Inflammatory macrophage (primary cell): ENCODE measurements around the gene CCDC74A.
"Not testable (repeated sequence)": the region's sequence is repeated elsewhere in the genome, so short reads cannot be mapped to it uniquely, and the experiment has no call there.

ENCODE experiments used
- DNase-seq, 2 donors: peaks; one replicate each; pipeline ENCODE4 v3.0.0-alpha.2; 2020 to 2022

CCDC74A gene

DNA sequence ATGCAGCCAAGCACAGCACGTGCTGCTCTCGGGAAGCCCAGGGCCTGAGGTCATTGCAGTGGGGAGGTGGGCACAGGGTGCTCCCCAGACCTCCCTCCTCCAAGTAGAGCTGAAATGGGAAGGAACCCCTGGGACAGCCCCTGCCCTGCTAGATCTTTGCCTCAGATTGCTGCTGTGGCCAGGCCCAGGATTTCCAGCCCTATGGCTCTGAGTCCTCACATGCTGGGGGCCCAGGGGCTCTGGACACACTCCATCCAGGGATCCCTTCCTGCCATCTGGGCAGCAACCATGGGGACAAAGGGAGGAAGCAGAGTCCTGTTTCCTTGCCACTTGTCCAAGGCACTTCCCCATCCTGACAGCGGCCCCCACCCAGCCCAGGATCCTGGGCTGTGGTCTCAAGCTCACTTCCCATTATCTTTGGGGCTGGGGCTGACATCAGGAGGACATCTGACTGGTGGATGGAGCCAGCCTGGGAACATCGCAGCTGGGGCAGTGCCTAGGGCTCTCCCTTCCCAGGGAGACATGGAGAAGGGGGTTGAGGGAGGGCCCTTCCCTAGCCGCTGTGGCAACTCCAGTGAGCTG, 2.3 kb downstream of the CCDC74A start:
- not testable (repeated sequence) for DNase-seq

DNA sequence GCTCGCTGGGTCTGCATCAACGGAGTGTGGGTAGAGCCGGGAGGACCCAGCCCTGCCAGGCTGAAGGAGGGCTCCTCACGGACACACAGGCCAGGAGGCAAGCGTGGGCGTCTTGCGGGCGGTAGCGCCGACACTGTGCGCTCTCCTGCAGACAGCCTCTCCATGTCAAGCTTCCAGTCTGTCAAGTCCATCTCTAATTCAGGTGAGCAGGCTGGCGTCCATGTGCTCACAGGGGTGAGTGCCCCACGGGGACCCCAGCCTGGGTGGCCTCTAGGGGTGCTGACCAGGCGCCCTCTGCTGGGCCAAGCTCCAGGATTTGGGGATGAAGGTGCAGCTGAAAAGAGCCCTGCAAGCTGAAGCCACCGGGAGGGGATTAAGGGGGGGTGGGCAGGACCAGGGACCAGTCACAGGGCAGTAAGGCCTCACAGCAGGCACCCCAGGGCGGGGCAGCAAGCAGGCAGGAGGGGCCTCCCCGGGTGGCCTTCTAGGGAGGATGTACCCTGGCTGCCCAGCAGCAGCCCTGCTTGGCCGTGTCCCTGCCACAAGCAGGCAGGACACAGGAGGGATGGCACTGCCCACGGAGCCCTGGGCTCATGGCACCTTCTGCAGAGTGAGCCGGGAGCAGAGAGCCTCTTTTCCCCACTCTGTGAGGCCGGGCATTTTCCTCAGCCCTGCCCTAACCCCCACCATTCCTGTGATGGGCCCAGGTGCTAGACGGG, 3.1 kb downstream of the CCDC74A start:
- not testable (repeated sequence) for DNase-seq

DNA sequence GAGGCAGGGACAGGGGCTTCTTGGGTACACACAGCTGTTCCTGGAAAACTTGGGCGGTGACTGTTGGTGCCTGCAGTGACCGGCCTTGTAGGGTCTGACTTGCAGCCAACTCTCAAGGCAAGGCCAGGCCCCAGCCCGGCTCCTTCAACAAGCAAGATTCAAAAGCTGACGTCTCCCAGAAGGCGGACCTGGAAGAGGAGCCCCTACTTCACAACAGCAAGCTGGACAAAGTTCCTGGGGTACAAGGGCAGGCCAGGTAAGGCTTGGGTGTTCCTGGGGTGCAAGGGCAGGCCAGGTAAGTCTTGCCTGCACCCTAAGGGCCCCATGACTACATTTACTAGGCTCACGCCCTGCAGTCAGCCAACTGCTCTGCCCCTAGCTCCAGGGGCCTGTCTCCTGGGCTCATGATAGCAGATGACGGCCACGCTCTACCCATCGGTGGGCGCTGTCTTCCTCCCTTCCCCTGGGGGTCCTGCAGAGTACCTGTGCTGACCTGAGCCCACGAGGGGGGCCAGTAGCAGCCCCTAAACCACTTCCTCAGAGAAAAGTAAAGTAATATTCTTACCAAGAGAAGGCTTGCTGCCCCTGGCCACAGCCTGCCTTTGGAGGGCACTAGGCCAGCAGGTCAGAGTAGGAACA, 4.0 kb downstream of the CCDC74A start:
- DNase-seq = not testable (repeated sequence)

- not testable (repeated sequence) for DNase-seq
These were observed 5.3 kb downstream of the CCDC74A start for GRCh38 chr2:131532723-131533608.

- not testable (repeated sequence) for DNase-seq
These were observed 6.1 kb downstream of the CCDC74A start for GRCh38 chr2:131533609-131534316.

- not testable (repeated sequence) for DNase-seq
These were observed 6.6 kb downstream of the CCDC74A start for GRCh38 chr2:131534317-131534672.

DNA sequence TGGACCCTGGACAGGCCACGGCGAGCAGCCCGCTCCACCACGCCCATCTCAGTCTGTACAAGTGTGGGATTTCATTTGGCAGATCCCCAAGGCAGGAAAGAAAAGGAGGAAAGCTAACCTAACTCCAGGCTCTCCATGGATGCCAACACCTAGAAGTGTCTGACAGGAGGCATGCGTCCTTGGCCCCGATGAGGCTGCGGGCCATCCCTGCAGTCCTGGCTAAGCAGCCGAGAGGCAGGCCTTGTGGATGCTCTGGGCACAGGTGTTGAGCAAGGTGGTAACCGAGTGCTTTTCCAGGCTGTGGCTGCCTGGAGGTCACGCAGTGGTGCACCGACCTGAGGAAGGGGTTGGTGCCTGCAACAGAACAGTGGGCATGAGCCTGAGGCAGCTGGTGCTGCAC, 7.3 kb downstream of the CCDC74A start:
- not testable (repeated sequence) for DNase-seq

- DNase-seq = no peak
These were observed 7.8 kb downstream of the CCDC74A start for GRCh38 chr2:131535526-131535925.

DNA sequence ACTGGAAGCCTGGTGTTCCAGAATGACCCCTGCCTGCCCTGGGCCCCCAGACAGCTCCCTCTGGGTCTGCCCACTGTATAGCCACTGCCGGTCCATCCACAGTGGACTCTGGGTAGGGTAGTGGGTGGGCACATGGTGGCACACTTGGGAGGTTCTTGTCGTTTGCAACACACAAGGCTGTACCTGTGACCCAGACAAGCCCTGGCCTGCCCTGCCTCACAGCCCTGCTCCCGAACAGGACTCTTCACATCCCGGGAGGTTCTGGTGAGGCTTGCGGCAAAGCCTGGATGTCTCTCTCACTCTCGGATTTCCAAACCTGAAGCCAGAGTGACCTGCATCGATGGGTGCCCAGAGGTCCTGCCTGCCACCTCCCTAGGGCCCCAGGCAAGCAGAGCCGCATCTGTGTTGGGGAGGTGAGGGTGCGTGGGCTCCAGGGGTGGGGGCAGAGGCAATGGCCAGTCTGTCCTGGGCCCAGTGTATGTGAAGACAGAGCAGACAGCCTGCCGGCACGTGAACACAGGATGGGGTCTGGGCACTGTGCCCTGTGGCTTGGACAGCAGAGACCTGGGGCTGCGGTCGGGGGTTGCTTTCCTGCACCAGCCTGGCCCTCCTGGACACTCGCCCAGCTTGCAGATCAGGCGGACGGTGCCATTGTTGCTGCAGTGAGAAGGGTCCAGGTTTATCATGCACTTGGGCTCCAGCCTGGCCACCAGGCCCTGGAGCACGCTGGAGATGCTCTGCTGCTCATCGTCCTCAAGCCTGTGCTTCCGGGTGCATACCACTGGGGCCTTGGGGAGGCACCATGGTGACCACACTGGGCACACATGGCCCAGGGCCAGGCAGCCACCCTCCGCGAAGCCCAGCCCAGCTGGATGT, 8.5 kb downstream of the CCDC74A start:
- not testable (repeated sequence) for DNase-seq

GRCh38 chr2:131536841-131537240, 9.2 kb downstream of the CCDC74A start:
- not testable (repeated sequence) for DNase-seq

DNA sequence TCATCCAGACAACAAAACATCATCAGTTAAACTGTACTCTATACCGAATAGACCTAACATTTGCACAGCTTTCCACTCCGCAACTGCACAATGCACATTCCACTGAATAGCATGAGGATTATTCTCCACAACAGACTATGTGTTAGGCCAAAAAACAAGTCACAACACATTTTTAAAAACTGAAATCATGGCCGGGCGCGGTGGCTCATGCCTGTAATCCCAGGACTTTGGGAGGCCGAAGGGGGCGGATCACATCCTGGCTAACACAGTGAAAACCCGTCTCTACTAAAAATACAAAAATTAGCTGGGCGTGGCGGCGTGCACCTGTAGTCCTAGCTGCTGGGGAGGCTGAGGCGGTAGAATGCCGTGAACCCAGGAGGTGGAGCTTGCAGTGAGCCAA, 11.2 kb downstream of the CCDC74A start:
- DNase-seq = not testable (repeated sequence)

DNA sequence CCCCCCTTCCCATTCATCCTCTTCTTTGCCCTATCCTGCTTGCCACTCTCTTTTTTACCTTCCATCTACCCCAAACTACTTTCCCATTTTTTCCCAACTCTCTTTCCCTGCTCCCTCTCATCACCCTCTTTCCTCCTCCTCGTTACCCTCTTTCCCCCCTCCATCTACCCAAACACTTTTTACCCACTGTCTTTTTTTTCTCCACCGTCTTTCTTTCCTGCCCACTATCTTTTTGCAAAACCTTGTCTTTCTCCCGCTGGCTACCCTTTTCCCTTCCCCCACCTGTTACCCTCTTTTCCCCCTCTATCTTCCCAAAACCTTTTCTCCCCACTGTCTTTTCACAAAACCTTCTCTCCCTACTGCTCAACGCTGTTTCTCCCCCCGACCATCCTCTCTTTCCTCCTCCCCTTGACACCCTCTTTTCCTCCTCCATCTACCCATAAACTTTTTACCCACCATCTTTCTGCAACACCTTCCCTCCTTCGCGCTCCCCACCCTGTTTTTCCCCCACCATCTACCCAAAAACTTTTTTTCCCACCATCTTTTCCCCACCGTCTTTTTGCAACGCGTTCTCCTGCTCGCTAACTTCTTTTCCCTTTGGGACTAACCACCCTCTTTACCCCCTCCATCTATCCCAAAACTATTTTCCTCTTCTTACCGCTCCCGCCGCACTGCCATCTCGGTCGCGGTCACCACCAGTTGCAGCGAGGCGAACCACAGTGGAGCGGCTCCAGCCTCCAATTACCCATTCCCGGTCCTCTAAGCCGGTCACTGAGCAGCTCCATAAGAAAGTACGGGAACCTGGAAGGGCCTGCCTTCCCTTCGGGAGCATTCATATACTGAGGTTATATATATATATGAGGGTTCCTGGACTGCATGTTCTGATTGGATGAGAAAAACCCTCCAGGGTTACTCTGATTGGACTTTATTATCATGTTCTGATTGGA, 15.0 kb downstream of the CCDC74A start:
- DNase-seq = no peak

DNA sequence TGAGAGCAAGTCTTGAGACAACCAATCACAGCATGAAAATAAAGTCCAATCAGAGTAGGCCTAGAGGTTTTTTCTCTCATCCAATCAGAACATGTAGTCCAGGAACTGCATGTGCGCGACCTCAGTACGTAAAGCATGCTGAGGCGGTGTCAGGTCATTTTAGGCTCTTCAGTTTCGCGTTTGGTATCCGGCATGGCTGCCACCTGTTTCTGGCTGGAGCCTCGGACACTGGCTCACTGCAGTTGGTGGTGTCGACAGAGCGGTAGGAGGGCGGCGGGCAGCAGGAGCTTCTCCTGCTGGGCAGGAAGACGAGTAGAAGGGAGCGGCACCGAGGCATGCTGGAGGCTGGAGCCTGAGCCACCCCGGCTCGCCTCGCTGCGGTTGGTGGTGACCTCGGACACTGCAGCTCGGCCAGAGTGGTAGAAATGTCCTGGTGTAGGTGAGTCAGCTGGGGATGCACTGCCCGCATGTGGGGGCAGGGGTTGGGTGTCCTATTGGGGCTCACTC, 15.8 kb downstream of the CCDC74A start:
- no peak for DNase-seq

DNA sequence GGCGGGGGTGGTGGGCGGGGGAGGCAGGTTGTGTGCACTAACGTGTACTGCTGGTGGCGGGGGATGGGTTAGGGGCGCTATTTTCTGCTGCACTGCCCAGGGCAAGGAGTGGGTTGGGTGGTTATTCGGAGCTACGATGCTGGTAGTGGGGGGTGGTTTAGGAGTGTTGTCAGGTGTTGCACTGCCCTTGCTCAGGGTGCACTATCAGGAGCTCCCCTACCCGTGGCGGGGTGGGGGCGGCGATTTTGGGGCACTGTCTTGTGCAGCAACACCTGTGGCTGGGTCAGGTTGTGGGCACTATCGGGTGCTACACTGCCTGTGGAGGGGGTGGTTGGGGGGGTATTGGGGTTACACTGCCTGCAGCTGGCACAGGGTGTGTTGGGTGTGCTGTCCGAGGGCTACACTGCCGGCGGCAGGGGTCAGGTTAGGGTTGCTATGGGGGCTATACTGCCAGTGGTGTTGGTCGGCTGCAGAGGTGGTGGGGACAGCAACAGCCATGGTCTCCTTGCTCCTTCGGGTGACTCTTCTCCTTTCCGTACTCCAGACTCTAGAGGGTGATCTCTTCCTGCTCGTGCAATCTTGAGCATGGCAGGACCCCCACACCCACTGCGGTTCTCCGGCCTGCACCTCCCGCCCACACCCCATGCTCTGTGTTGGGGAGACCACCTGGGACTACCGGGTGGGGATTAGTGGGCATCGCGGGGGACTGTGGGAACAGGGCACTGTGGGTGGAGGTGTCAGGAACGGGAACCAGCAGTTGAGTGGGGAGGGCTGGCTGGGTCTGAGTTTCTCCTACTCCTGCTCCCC, 16.5 kb downstream of the CCDC74A start:
- DNase-seq = not testable (repeated sequence)

GRCh38 chr2:131544813-131545165, 17.1 kb downstream of the CCDC74A start:
- DNase-seq = not testable (repeated sequence)

- no peak for DNase-seq
These were observed 25.2 kb downstream of the CCDC74A start for GRCh38 chr2:131552871-131553270.

DNA sequence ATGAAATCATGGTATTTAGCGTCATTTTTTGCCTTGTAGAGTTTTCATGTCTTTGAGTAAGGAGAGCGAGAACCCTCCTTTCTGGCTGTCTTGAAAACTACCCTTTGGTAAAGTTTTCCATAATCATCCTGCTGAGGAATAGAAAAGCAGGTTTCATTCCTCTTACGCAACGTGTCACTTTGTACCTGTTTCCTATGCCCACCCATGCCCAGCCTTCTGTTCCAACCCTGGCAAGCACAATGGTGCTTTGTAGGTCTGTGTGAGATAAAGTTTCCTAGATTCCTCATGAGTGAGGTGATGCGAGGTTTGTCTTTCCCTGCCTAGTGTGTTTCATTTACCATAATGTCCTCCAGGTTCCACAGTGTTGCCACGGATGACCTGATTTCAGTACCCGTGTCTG, 29.3 kb downstream of the CCDC74A start:
- DNase-seq = no peak

GRCh38 chr2:131557558-131558321, 30.1 kb downstream of the CCDC74A start:
- DNase-seq = no peak
